GDM1 (cell line): ENCODE data around the gene C2orf92.
"Not testable (repeated sequence)": the region's sequence is repeated elsewhere in the genome, so short reads cannot be mapped to it uniquely, and the experiment has no call there.

ENCODE experiments used
- DNase-seq: peaks from one replicate; lab custom pipeline; 2025; lab: John Stamatoyannopoulos, UW

Gene C2orf92

DNA sequence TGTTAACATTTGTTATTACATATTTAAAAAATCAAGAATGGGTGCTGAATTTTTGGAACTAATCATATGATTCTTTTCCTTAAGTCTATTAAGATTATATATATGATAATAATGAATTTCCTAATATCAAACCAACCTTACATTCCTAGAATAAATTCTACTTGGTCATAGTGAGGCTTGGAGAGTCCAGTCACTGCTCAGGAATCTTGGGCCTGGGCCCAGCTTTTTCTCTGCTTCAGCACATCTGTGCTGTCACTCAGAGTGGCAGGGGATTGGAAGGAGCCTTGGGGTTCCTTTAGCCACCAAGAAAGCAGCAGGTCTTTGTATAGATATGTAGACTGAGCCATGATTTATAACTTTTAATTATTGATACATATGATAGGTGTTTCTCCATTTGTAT is 24.0 kb downstream of the C2orf92 start:
- DNase-seq, result no peak

DNA sequence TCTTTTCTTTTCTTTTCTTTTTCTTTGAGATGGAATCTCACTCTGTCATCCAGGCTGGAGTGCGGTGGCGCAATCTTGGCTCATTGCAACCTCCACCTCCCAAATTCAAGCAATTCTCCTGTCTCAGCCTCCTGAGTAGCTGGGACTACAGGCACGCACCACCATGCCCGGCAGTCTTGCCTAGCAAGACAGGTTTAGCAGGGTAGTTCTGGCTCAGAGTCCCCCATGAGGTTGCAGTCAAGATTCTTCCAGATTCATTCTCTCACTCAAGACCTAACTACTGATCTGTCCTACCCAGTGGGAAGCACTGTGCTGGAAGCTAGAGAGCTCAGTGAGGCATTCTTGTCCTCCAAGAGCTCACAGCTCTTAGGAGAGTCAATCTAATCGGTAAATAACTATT is 26.2 kb downstream of the C2orf92 start:
- DNase-seq, result no peak

DNA sequence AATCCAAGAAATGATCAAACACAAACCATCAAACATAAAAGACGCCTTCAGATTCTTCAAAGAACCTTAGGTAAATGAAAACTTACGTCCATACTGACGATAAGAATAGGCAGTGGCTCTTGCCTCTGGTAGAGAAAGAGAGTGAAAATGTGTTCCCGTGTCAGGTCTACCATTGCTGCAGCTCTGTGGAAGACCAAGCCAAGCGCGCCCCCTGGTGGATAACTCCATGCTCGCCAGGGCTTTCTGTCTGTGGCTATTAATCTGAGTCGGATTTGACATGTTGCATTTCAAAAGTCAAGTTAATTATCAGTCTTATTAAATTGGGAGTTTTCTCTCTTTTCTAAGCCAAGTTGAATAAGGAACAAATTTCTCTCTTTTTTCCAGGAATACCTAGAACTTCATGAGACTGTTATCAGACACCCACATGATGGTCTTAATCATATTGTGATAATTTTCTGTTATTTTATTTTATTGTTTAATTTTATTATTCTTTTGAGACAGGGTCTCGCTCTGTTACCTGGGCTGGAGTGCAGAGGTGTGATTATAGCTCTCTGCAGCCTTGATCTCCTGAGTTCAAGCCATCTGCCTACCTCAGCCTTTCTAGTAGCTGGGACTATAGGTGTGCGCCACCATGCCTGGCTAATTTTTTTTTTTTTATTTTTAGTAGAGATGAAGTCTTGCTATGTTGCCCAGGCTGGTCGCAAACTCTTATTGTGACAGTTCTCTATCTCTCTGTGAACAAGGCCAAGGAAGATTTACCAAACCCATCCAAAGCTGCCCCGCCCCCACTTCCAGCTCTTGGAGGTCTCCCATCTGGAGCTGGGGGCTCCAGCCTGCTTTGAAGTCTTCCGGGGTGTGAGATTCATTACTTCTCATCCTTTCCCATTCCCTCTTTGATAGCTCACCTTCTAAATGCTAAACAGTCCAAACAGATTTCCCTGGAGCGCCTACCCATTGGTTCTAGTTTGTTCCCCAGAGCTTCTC is 28.0 kb downstream of the C2orf92 start:
- DNase-seq, result peak; percentile 75

DNA sequence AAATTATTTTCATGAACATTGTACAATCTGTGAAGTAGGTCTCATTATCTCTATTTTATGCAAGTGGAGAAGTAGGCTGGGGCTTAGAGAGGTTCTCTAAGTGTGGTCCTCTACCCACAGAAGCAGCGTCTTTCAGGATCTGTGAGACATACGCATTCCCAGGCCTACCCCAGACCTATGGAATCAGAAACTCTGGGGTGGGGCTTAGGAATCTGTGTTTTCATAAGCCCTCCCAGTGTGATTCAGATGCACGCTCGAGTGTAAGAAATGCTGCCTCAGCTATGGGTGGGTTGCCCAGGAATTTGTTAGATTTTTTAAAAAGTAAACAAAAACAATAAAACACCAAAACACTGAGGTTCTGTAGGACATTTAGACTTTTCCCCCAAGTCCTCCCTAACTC is 29.0 kb downstream of the C2orf92 start:
- no peak for DNase-seq

DNA sequence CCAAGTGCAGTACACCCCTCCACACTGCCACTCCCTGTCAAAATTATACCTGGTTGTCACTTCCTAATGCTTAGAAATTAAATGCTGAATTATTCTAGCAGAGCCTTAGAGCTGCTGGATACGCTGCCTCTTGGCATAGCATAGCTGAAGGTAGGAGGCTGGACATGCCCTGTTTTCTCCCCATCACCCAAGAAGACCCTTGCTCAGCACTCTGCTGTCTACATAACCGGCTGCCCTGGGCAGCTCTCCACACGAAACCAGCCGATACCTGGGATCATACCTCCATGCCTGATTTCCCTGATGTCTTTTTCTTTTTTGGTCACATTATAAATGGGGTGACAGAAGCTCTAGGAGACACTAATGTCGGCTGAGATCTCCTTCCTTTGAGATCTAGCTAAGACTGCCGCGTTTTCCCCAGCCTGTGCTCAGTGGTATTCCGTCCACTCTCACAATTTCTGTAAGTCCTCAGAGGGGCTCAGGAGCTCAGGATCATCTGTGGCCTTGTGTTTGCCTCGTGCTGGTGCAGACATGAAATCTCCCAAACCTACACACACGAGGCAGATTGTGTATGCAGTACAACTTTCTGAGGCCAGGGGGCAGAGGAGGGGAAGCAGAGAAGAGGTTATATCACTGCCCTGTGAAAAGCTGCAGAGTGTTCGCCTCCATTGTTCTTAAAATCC is 30.4 kb downstream of the C2orf92 start:
- peak; percentile 60 for DNase-seq

DNA sequence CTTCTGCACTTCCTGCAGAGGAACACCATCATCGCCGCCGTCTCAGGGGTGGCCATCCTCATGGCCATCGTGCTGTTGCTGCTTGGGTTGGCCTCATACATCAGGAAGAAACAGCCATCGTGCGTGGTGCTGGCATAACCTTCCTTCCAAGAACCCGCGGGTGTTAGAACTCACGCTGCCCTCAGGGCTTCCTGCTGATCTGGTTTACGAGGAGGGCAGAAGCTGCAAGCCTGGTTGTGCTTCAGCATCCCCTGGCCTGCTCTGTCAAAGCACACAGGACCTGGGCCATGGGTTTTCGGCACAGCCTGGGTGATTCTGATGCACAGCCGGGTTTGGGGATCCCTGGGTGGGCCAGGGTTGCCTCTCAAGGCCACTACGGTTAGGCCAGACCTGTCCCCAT is 31.7 kb downstream of the C2orf92 start:
- DNase-seq, result no peak

DNA sequence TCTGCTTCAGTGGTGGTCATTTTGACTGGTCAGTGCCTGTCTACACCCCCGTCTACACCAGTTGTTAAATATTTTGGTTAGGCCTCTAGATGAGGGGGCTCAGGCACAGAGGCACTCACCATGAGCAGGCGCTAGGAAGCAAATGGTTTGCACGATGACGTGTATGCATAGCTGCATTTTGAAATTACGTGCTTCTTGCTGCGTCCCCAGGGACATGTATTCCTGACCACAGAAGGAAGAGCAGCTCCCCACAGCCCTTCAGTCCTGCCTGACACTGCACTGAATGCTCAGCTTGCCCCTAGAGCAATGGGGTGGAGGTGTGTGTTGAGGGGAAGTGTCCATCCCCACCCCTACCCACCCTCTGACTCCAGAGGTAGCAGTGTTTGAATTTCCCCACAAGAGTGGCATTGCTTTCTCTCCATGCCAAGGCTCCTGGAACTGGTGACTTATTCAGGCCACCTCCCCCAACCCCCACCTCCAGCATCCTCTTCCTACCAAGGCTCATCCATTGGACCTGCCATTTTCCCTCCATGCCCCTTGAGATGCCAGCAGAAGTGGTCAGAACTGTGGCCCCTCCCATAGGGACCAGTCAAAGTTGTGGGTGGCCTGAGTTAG is 32.4 kb downstream of the C2orf92 start:
- no peak for DNase-seq

DNA sequence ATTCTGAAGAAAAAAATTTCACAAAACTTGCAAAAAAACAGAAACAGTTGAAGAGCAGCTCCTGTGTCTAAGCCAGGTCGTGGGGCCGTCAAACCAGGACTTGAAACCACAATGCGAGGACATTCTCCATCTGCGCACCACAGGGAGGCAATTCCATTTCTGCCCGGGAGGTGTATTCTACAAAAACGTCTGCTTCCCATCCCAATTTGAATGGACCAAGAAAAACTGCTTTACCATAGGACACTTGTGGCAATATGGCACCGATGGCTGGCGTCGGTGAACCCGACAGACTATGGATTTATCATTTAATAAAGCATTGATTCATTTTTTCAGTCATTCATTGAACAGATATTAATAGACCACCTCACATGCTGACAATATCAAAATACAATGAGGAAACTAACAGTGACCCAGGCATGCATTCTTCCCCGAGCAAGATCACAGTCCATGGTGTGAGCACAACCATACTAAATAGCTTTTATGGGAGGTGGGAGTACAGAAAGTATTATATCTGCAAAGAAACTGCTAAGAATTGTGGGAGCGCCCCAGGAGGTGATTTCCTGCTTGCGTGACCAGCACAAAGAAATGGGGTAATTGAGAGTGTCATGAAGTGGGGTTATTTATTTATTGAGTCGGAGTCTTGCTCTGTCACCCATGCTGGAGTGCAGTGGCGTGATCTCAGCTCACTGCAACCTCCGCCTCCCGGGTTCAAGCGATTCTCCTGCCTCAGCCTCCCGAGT is 33.4 kb downstream of the C2orf92 start:
- DNase-seq, result no peak

DNA sequence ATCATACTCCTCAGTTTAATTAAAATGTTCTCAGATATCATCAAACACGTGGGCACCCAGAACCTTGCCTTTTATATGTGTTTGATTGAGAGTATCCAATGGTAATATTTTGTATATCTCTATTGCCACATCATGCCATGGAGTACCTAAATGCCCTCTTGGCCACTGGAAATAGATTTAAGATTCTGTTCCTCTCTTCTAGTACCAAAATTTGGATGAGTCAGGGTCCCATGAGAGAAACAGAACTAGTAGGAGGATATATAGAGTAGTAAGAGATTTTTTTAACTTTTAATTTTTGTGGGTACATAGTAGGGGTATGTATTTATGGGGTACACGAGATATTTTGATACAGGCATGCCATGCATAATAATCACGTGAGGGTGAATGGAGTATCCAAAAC is 34.2 kb downstream of the C2orf92 start:
- no peak for DNase-seq

DNA sequence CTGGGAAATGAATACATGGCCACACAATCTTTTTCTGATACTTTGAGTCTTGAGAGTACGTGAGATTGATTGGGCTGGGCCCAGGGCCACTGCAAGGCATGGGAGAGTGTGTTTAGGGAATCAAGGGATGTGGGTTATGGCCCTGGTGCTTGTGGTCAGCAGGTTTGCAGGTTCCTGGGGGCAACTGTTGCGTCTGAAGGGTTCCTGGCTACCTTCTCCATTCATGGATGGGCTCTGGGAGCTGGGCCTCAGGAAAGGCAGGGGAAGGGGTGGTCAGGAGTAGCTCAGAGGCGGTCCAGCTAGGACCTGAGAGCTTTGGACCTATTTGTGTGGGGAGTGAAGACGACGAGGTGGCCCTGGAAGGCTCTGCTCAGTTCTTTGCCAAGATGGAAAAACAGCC is 35.5 kb downstream of the C2orf92 start:
- DNase-seq, result no peak

DNA sequence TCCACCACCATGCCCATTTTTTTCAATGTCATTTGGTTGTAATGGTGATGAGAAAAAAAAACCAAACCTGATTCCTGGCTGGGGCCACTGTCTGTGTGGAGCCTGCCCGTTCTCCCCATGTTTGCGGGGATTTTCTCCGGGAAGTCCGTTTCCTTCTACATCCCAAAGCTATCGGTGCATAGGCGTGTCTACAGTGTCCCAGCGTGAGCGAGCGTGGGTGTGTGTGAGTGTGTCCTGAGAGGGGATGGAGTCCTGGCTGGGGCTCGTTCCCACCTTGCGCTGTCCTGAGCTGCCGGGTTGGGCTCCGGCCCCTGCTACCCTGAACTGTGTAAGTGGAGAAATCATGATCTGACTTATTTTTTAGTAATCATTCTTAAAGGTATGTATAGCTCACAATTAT is 36.6 kb downstream of the C2orf92 start:
- DNase-seq, result no peak

DNA sequence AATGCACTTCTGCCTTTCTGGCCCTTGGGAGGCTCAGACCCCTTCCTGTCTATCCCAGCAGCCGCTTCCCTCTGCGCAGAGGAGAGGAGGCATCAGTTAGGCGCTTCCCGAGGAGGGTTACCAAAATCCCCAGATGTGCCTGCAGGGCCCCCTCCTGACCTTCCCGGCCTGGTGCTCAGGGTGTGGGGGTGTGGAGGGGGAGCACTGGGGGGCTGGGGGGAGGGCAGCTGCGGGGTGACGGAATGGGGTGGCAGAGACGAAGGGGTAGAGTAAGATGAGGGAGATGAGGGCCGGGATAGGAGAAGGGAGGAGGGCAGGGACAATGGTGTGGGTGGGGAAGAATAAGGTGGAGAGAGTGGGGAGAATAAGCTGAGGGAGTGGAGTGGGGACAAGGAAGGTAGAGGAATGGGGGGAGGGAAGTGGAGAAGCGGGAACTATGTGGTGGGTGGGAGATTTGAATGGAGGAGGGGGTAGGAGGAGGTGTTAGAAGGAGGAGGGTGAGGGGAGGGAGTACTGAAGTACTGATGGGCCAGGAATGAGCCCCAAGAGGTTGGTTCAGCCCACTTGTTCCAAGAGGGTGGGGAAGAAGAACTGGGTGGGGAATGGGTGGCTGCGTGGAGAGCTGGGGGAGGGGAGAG is 37.3 kb downstream of the C2orf92 start:
- no peak for DNase-seq

DNA sequence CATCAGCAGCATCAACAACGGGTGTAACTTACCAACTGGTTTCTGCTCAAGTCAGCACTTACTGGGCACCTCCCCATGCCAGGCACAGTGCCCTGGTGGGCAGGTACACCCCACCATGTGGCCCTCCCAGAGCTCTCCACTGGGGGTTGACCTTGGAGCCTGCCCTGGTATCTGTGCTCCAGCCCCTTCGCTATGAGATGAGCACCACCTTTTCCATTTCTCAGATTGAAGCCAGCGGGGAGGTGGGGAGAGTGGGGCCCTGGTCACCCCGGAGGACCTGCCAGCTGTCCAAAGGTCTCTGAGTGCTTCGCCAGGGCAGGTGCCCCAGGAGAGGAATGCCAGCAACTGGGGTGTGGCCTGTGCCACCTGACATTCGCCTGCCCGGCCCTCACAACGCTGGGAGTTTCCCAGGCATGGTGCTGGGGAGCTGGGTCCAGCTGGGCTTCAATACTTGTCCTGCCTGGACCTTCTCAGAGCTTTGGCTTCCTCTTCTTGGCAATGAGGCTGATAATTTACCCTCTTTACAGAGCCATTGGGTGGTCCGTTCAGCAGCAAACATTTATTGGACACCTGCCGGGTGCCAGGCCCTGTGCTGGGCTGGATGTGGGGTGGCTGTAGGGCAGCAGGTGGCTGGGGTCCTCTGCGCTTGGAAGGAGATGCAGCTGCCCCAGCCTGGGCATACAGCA is 38.0 kb downstream of the C2orf92 start:
- no peak for DNase-seq

DNA sequence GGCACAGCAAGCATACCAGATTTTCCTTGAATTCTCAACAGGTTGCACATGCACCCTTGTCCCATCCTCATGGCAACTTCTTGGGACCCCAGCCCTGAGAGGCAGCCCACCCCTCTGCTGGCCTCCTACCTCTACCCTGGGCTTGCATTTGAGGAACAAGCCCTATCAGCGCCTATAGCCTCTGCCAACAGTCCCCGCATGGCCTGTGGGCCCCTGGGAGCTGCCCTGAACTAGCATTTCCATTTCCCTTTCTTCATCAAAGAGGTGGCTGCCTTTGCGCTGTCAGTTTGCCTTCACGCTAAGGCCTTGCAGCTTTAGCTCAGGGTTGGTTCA is 38.5 kb downstream of the C2orf92 start:
- no peak for DNase-seq

DNA sequence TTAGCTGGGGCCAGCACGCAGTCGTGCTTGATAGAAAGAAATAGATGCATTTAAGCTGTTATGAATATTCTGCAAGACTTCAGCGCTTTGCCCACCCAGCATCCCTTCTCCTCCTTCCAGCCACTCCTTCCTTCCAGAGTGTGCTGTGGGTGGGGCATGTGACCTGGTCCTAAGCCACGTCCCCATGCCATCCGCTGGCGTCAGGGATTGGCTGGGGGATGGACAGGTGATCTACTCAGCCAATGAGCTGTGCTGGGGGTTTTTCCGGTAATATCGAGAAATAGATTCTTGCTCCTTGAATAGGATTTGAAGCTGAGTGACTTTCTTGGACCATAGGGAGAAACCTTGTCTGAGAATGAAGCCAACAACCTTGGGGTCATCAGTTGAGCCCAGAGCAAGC is 39.1 kb downstream of the C2orf92 start:
- DNase-seq, result no peak

DNA sequence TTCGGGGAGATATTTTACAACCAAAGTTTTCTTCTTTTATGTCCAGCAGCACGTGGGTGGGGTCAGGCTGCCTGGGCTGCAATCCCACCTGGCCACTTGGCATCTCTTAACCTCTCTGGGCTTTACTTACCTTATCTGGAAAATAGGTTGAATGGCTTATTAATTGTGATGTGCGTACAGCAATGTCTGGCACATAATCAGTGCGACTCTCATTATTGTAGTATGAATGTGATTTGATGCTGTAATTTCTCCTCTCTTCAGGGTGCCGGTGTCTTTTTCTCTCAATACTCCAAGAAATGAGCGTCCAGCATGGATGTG is 41.8 kb downstream of the C2orf92 start:
- DNase-seq, result no peak

DNA sequence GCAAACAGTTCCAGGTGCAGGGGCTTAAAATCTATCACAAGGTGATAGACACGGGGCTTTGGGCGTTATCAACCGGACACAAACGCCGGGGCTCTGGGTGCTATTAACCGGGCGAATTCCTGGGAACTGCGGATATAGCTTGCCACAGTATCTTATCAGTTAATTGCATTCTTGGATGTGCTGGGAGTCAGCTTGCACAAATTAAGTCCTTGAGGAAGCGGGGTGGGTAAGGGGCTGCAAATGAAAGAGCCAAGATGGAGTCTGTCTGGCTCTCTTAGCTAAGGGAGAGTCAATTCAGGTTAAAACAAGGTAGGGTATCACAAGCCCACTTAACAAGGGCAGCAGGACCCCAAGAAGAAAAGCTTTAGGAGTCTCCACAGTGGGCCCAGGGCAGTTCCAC is 42.7 kb downstream of the C2orf92 start:
- DNase-seq, result not testable (repeated sequence)

DNA sequence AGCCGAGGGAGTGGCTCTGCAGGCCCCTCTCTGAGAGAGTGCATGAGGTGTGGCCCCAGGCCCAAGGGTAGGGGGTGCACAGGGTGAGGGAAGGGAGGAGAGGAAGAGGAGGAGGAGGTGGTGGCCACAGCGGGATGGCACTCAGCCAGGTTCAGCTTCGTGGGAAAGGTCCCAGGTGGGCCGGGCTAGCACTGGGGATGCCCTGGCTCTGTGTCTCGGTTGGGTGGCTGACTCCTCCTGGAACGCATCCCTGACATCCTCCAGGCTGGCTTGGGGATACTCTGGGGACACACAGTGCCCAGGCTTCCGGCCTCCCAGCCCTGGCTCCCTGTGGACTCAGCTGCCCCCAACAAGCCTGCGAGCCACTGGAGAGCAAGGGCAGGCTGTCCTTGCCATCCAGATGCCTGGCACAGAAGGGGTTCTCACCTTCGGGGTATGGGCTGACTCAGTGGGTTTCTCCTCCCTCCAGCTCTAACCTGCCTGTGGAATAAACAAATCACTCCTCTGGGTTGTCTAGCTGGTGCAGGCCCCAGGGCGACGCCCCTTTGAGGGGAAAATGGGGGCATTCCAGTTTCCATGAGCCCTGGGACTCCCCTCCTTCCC is 43.3 kb downstream of the C2orf92 start:
- DNase-seq, result no peak

DNA sequence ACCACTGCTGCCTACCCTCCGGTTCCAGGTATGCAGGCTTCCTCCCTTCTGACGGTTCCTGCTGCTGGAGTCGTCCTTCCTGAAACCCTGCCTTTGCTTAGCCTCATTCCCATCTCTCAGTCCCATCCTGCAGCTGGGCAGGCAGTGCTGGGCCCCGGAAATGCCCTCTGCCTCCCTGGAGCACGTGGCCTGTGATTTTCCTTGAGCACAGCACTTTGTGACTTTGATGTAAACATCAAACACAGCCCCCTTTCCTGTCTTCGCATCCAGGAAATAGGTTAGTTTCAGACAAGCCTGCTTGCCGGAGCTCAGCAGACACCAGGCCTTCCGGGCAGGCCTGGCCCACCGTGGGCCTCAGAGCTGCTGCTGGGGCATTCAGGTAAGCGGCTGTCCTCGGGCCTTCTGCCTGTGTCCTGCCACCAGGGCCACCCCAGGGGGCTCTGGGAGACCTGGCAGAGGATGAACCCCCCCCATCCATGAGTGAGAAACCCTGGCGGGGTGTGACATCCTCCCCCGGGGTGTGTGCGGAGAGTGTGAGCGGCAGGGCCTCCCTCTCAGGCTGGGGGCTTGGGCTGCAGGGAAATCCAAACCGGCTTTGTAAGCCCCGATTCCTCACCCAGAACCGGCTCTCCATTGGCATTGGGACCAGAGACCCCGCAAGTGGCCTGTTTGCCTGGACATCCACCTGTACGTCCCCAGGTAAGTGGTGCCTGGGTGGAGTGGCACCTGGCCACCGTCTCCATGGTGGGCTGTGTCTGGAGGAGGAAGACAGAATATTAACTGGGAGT is 44.0 kb downstream of the C2orf92 start, which contains the start of gene ZAP70:
TSS of gene ZAP70 (plus strand) at position 281 of the 788 bp plus-strand sequence. CDS start 10,461 bp downstream, outside the sequence.
- no peak for DNase-seq
